Measurements from ENCODE around the gene GPN1.
"Not testable (repeated sequence)": the region's sequence is repeated elsewhere in the genome, so short reads cannot be mapped to it uniquely, and the experiment has no call there.

Gene GPN1

DNA sequence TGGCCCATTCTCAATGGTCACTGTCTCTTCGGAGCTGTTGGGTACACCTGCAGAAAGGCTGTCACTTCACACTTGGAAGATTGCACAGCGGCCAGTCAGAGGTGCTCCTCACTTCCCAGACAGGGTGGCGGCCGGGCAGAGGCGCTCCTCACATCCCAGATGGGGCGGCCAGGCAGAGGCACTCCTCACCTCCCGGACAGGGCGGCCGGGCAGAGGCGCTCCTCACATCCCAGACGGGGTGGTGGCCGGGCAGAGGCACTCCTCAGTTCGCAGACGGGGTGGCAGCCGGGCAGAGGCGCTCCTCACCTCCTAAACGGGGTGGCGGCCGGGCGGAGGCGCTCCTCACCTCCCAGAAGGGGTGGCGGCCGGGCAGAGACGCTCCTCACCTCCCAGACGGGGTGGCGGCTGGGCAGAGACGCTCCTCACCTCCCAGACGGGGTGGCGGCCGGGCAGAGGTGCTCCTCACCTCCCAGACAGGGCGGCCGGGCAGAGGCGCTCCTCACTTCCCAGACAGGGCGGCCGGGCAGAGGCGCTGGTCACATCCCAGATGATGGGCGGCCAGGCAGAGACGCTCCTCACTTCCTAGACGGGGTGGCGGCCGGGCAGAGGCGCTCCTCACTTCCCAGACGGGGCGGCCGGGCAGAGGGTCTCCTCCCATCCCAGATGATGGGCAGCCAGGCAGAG, 34.7 kb upstream of the GPN1 start:
- H3K27ac ChIP-seq (ENCODE audit: low read depth, low read length); H3K27me3 ChIP-seq (ENCODE audit: control insufficient read depth, insufficient read depth, low read length); H3K9ac ChIP-seq (ENCODE audit: low read length); H3K4me3 ChIP-seq (ENCODE audit: low read depth, low read length); H3K4me1 ChIP-seq (ENCODE audit: control insufficient read depth, insufficient read depth, low read length): not testable (repeated sequence)
- H3K36me3 ChIP-seq (ENCODE audit: control insufficient read depth, insufficient read depth, low read length): peaks cover 14% of the 10 kb centered on the region
- peaks cover 52% of the 10 kb centered on the region for H3K9me3 ChIP-seq (ENCODE audit: control insufficient read depth, insufficient read depth, low read depth, low read length)

DNA sequence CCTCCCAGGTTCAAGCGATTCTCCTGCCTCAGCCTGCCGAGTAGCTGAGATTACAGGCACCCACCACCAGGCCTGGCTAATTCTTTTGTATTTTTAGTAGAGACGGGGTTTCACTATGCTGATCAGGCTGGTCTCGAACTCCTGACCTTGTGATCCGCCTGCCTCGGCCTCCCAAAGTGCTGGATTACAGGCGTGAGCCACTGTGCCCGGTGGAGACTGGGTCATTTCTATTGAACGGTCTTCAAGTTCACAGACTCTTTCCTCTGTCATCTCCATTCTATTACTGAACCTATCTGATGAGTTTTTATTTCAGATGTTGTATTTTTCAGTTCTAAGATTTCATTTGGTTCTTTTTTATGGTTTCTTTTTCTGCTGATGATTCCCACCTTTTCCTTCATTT, 33.4 kb upstream of the GPN1 start:
- not testable (repeated sequence) for H3K4me3 ChIP-seq (ENCODE audit: low read depth, low read length); H3K27ac ChIP-seq (ENCODE audit: low read depth, low read length); H3K27me3 ChIP-seq (ENCODE audit: control insufficient read depth, insufficient read depth, low read length); H3K9ac ChIP-seq (ENCODE audit: low read length); H3K4me1 ChIP-seq (ENCODE audit: control insufficient read depth, insufficient read depth, low read length)
- peaks cover 25% of the 10 kb centered on the region for H3K36me3 ChIP-seq (ENCODE audit: control insufficient read depth, insufficient read depth, low read length)
- peaks cover 41% of the 10 kb centered on the region for H3K9me3 ChIP-seq (ENCODE audit: control insufficient read depth, insufficient read depth, low read depth, low read length)

DNA sequence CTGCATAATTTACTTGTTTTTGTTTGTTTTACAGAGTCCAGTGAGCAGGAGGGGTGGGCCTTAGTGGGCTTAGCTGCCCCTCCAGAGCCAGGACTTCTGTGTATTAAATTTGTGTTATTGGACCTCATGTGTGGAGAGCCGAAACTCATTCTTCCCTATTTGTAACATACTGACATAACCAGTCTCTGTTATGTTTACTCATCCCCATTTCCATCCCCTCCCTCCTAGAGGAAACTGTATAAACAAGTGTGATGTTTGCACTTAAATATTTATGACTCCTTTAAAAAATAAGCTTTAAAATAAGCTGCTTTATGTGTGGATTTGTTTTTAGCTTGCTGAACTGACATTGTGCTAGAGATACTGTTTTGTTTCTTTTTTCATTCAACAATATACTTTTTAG, 32.2 kb upstream of the GPN1 start:
- H3K4me3 ChIP-seq (ENCODE audit: low read depth, low read length): no peak overlapping the region
- peaks cover 37% of the 10 kb centered on the region for H3K36me3 ChIP-seq (ENCODE audit: control insufficient read depth, insufficient read depth, low read length)
- no peaks in the 10 kb centered on the region for H3K27me3 ChIP-seq (ENCODE audit: control insufficient read depth, insufficient read depth, low read length)
- H3K9ac ChIP-seq (ENCODE audit: low read length): no peak overlapping the region
- H3K4me1 ChIP-seq (ENCODE audit: control insufficient read depth, insufficient read depth, low read length): no peaks in the 10 kb centered on the region
- H3K27ac ChIP-seq (ENCODE audit: low read depth, low read length): no peak overlapping the region
- peaks cover 34% of the 10 kb centered on the region for H3K9me3 ChIP-seq (ENCODE audit: control insufficient read depth, insufficient read depth, low read depth, low read length)

DNA sequence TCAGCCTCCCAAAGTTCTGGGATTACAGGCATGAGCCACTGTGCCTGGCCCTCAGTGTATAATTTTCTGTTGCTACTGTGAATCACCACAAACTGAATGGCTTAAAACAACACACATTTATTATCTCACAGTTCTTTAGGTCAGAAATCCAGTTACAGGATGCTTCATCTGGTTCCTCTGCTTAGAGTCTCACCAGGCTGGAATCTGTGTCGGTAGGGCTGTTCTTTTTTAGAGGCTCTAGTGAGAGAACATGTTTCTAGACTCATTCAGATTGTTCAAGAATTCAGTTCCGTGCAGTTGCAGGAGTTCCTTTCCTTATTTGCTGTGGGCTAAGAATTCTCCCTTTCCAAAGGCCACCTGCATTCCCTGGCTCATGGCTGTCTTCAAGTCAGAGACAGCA, 22.2 kb upstream of the GPN1 start:
- no peaks in the 10 kb centered on the region for H3K9me3 ChIP-seq (ENCODE audit: control insufficient read depth, insufficient read depth, low read depth, low read length)
- no peaks in the 10 kb centered on the region for H3K4me1 ChIP-seq (ENCODE audit: control insufficient read depth, insufficient read depth, low read length)

DNA sequence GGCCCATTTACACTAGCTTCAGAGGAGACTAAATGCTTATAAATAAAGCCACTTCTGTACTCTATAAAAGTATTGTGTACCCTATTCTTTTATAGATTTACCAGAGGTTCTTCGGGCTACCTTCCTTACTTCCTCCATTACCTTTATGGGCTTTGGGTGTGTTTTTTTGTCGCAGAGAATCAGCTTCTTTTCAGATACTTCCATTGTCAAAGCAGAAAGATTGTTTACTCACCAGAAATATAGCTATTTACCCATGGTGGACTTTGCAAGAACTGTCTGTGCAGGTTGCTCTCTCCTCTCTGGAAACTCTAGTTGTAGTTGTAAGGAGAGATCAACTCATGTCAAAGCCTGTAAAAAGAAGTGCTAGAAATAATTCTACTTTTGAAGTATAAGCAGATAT, 14.9 kb upstream of the GPN1 start:
- no peaks in the 10 kb centered on the region for H3K9me3 ChIP-seq (ENCODE audit: control insufficient read depth, insufficient read depth, low read depth, low read length)
- H3K4me3 ChIP-seq (ENCODE audit: low read depth, low read length): no peak overlapping the region
- no peak overlapping the region for H3K27ac ChIP-seq (ENCODE audit: low read depth, low read length)
- H3K36me3 ChIP-seq (ENCODE audit: control insufficient read depth, insufficient read depth, low read length): peaks cover 55% of the 10 kb centered on the region
- H3K9ac ChIP-seq (ENCODE audit: low read length): no peak overlapping the region
- H3K4me1 ChIP-seq (ENCODE audit: control insufficient read depth, insufficient read depth, low read length): no peaks in the 10 kb centered on the region
- H3K27me3 ChIP-seq (ENCODE audit: control insufficient read depth, insufficient read depth, low read length): no peaks in the 10 kb centered on the region

More for the DNA sequence above, 22.2 kb upstream of the GPN1 start:
- no peaks in the 10 kb centered on the region for H3K27me3 ChIP-seq (ENCODE audit: control insufficient read depth, insufficient read depth, low read length)
- peaks cover 74% of the 10 kb centered on the region for H3K36me3 ChIP-seq (ENCODE audit: control insufficient read depth, insufficient read depth, low read length)
- no peak overlapping the region for H3K27ac ChIP-seq (ENCODE audit: low read depth, low read length)
- no peak overlapping the region for H3K9ac ChIP-seq (ENCODE audit: low read length)
- no peak overlapping the region for H3K4me3 ChIP-seq (ENCODE audit: low read depth, low read length)

DNA sequence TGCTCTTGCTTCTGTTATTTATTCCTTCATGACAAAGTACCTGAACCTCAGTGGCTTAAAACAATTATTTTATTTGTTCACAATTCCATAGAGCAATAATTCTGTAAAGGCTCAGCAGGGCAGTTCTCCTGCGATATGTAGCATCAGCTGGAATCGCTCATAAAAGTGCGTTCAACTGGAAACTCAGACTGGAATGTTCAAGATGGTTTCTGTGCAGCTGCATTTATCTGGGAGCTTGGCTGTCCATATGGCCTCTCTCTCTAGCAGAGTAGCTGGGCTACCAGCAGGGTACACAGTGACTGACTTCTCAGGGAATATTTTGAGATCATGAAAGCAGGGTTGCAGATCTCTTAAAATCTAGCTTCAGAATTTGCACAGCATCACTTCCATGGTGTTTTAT, 13.5 kb upstream of the GPN1 start:
- Histone ChIP-seq H3K27ac (ENCODE audit: low read depth, low read length) (no peak overlapping the region), H3K27me3 (ENCODE audit: control insufficient read depth, insufficient read depth, low read length) (no peaks in the 10 kb centered on the region), H3K36me3 (ENCODE audit: control insufficient read depth, insufficient read depth, low read length) (peaks cover 54% of the 10 kb centered on the region)

DNA sequence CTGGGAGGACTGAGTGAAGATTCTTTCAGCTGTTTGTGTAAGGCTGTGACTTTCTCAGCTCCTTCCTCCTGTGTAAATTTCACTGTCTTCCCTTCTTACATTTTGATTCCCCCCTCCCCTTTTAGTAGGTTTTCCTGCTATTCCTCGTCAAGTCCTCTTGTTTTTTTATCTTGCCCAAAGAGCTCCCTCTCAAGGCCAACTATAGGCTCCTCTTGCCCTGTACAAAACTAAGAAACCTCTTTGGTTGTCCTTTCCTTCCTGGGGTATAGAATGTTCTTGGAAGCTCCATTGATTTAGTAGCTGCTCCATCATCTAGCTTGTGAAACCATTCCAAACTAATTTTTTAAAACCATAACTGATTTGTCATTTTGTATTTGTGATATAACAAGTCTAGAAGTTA, 7.3 kb upstream of the GPN1 start:
- Histone ChIP-seq H3K27ac (ENCODE audit: low read depth, low read length) (no peak overlapping the region), H3K9ac (ENCODE audit: low read length) (no peak overlapping the region), H3K4me3 (ENCODE audit: low read depth, low read length) (no peak overlapping the region), H3K27me3 (ENCODE audit: control insufficient read depth, insufficient read depth, low read length) (no peaks in the 10 kb centered on the region), H3K36me3 (ENCODE audit: control insufficient read depth, insufficient read depth, low read length) (peaks cover 71% of the 10 kb centered on the region), H3K9me3 (ENCODE audit: control insufficient read depth, insufficient read depth, low read depth, low read length) (no peaks in the 10 kb centered on the region), H3K4me1 (ENCODE audit: control insufficient read depth, insufficient read depth, low read length) (peaks cover 13% of the 10 kb centered on the region)

More for the DNA sequence above, 13.5 kb upstream of the GPN1 start:
- Histone ChIP-seq H3K9me3 (ENCODE audit: control insufficient read depth, insufficient read depth, low read depth, low read length) (no peaks in the 10 kb centered on the region), H3K4me3 (ENCODE audit: low read depth, low read length) (no peak overlapping the region), H3K4me1 (ENCODE audit: control insufficient read depth, insufficient read depth, low read length) (no peaks in the 10 kb centered on the region), H3K9ac (ENCODE audit: low read length) (no peak overlapping the region)

DNA sequence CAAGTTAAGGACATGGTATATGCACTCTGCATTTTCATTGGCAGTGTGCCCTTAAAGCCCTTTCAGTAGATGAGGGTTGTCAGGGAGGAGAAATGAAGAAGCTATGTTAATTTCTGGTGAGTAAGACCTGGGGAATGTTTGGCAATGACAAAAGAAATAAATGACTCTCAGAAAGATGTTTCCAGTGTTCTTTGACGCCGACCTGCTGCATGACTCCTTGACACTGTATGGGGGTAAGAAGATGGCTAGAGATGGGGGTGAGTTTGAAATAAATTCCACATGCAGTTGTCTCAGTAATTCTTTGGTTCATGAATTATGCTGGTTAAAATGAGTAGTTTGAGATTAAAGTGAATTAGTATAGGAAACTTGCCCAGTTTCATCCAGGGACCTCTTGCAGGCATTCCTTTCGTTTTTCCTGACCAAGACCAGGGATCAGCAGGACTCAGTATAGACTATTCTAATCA, 5.9 kb upstream of the GPN1 start:
- Histone ChIP-seq H3K27ac (ENCODE audit: low read depth, low read length) (peak overlapping the region; percentile 82), H3K36me3 (ENCODE audit: control insufficient read depth, insufficient read depth, low read length) (peaks cover 57% of the 10 kb centered on the region), H3K27me3 (ENCODE audit: control insufficient read depth, insufficient read depth, low read length) (no peaks in the 10 kb centered on the region), H3K9me3 (ENCODE audit: control insufficient read depth, insufficient read depth, low read depth, low read length) (no peaks in the 10 kb centered on the region), H3K4me3 (ENCODE audit: low read depth, low read length) (peak overlapping the region; percentile 32; the same call in 1 of the 2 replicates), H3K4me1 (ENCODE audit: control insufficient read depth, insufficient read depth, low read length) (peaks cover 19% of the 10 kb centered on the region), H3K9ac (ENCODE audit: low read length) (peak overlapping the region; percentile 15)

DNA sequence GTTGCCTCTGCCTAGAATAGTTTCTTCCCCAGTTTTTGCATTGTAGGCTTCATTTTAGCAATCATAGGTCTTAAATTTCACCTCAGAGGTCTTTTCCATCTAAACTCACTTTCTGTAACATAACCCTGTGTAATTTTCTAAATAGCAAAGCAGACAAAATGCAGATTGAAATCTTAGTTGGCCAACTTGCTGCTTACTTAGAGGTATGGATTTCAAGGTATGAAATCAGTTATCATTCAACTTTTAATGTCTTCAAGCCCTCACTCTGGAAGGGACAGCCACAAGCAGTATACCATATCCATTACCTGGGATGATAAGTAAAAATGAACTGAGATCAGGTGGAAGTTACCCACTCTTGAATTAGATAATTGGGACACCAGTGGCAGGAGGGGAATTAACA, 3.9 kb upstream of the GPN1 start:
- no peaks in the 10 kb centered on the region for H3K27me3 ChIP-seq (ENCODE audit: control insufficient read depth, insufficient read depth, low read length)
- no peaks in the 10 kb centered on the region for H3K9me3 ChIP-seq (ENCODE audit: control insufficient read depth, insufficient read depth, low read depth, low read length)
- no peak overlapping the region for H3K4me3 ChIP-seq (ENCODE audit: low read depth, low read length)
- peaks cover 44% of the 10 kb centered on the region for H3K36me3 ChIP-seq (ENCODE audit: control insufficient read depth, insufficient read depth, low read length)
- H3K27ac ChIP-seq (ENCODE audit: low read depth, low read length): no peak overlapping the region
- H3K4me1 ChIP-seq (ENCODE audit: control insufficient read depth, insufficient read depth, low read length): peaks cover 22% of the 10 kb centered on the region
- no peak overlapping the region for H3K9ac ChIP-seq (ENCODE audit: low read length)

DNA sequence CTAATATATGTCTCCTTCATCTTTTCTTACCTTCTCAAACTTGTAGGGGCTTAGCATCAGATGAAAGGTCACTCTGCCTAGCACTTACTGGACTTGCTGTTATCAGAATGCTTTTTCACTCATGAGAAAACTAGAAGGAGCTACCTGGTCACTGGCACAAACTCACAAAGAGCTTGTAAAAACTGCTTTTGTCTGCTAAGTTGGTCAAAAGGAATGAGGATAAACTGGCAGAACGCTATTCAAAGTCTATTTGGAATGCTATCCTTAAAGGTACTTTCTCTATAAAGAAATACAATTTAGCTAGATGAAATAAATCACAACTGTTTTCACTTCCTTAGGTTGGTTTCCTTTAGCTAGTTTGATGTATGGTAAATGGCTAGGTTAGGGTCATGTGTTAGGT, 2.5 kb upstream of the GPN1 start:
- H3K27ac ChIP-seq (ENCODE audit: low read depth, low read length); H3K27me3 ChIP-seq (ENCODE audit: control insufficient read depth, insufficient read depth, low read length); H3K9me3 ChIP-seq (ENCODE audit: control insufficient read depth, insufficient read depth, low read depth, low read length); H3K9ac ChIP-seq (ENCODE audit: low read length); H3K4me3 ChIP-seq (ENCODE audit: low read depth, low read length): not testable (repeated sequence)
- H3K36me3 ChIP-seq (ENCODE audit: control insufficient read depth, insufficient read depth, low read length): peaks cover 43% of the 10 kb centered on the region
- peaks cover 20% of the 10 kb centered on the region for H3K4me1 ChIP-seq (ENCODE audit: control insufficient read depth, insufficient read depth, low read length)

DNA sequence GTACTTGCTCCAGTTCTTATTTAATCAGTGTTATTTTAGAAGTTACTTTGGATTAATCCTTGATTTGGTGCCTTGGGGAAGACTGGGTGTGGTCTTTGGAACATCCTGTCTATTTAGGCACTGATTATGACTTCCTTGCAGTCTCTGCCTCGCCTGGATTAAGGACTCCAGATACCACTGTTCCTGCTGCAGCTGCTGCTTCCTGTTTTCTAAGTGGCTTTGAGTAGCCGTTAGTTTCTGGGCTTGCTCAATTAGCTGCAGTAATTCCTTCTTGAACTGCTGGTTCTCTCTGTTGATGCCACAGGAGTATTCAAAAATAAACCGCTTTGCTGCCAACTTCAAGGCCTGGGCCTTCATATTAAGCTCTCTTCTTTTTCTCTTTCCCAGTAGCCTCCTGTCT, 1.9 kb upstream of the GPN1 start:
- Histone ChIP-seq H3K9ac (ENCODE audit: low read length) (peak overlapping the region; percentile 30), H3K36me3 (ENCODE audit: control insufficient read depth, insufficient read depth, low read length) (peaks cover 43% of the 10 kb centered on the region), H3K4me1 (ENCODE audit: control insufficient read depth, insufficient read depth, low read length) (peaks cover 18% of the 10 kb centered on the region)
- H3K4me3 ChIP-seq (ENCODE audit: low read depth, low read length); H3K9me3 ChIP-seq (ENCODE audit: control insufficient read depth, insufficient read depth, low read depth, low read length); H3K27ac ChIP-seq (ENCODE audit: low read depth, low read length); H3K27me3 ChIP-seq (ENCODE audit: control insufficient read depth, insufficient read depth, low read length): not testable (repeated sequence)
